GM12878 (cell line): ENCODE results near the gene TMIGD3.

Experiments
- JUND ChIP-seq: IDR thresholded peaks from 2 replicates; pipeline ENCODE4 v1.6.1; 2012; ENCODE audit warnings: low read depth, mild to moderate bottlenecking, low read length, improper control_type of control experiment, moderate library complexity
- KLF5 ChIP-seq: fragments of 450-650 bp; IDR thresholded peaks from 2 replicates; pipeline ENCODE4 v1.6.1; 2014; ENCODE audit warnings: mild to moderate bottlenecking; ENCODE audit not compliant: partially characterized antibody
- MTA2 ChIP-seq: fragments of 450-650 bp; IDR thresholded peaks from 2 replicates; pipeline ENCODE4 v1.6.1; 2016; ENCODE audit warnings: low read depth, mild to moderate bottlenecking, moderate library complexity
- POLR2A ChIP-seq: IDR thresholded peaks from 2 replicates; pipeline ENCODE4 v1.6.1; 2011; ENCODE audit warnings: low read depth, mild to moderate bottlenecking, low read length
- POLR2AphosphoS5 ChIP-seq: IDR thresholded peaks from 2 replicates; pipeline ENCODE4 v1.6.1; 2011; ENCODE audit warnings: mild to moderate bottlenecking, low read length, inconsistent platforms
- ZNF274 ChIP-seq: IDR thresholded peaks from one replicate; pipeline ENCODE4 v1.8.0; 2011; ENCODE audit not compliant: insufficient read length, insufficient read depth
- TF ChIP-seq, protein P1 (sequence below): fragments of 450-650 bp; IDR thresholded peaks from 2 replicates; pipeline ENCODE4 v1.6.1; 2017; ENCODE audit warnings: mild to moderate bottlenecking
- TF ChIP-seq, protein P2 (sequence below), 3 experiments: IDR thresholded peaks in 2 of 3; conservative IDR thresholded peaks in 1 of 3; 2 replicates each; pipeline ENCODE4 v1.5.1; 2011; ENCODE audit warnings: low read depth in 3 of 3, low read length in 3 of 3, mild to moderate bottlenecking in 3 of 3, control low read depth in 2 of 3, moderate library complexity in 2 of 3, inconsistent platforms in 1 of 3, mixed read lengths in 1 of 3; ENCODE audit not compliant: control insufficient read depth in 2 of 3, insufficient read depth in 1 of 3; ENCODE audit errors: extremely low read depth in 1 of 3
- TF ChIP-seq, protein P3 (sequence below): IDR thresholded peaks from 2 replicates; pipeline ENCODE4 v1.6.1; 2011; ENCODE audit warnings: low read depth, mild to moderate bottlenecking, low read length, moderate library complexity, borderline replicate concordance; ENCODE audit errors: extremely low read depth
- TF ChIP-seq, protein P4 (sequence below): fragments of 450-650 bp; IDR thresholded peaks from 2 replicates; pipeline ENCODE4 v1.6.1; 2017; ENCODE audit warnings: mild to moderate bottlenecking, low read depth, inconsistent platforms; ENCODE audit not compliant: poor library complexity, severe bottlenecking

DNA sequence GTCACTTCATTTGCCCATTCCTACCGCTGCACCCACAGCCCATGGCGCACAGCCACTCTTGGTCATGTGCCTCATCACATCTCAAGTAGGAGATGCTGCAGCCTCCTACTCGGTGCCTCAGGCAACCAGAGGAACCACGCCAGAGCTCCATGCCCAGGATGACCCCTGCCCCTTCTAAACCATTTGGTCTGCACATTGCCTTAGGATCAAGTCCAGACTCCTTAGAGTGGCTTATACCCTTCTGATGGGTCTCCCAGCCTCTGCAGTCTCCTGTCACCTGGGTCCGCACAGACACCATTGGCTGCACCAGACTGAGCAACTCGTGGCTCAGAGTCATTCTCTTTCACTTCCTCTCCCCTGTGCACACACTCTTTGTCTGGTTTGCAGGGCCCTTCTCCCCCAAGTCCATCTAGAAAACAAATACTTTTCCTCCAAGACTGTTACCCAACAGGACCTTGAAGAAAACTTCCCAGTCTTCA lies 2.2 kb upstream of the TMIGD3 start:
- TF ChIP-seq ZNF274 (no peak), KLF5 (peak; percentile 34), MTA2 (peak; percentile 60; the same call in 1 of the 2 replicates), JUND (no peak), POLR2AphosphoS5 (0 out of 2 replicates have a peak, but pooled peaks have one; percentile 53), POLR2A (peak; percentile 66)
- TF ChIP-seq, protein P1, sequence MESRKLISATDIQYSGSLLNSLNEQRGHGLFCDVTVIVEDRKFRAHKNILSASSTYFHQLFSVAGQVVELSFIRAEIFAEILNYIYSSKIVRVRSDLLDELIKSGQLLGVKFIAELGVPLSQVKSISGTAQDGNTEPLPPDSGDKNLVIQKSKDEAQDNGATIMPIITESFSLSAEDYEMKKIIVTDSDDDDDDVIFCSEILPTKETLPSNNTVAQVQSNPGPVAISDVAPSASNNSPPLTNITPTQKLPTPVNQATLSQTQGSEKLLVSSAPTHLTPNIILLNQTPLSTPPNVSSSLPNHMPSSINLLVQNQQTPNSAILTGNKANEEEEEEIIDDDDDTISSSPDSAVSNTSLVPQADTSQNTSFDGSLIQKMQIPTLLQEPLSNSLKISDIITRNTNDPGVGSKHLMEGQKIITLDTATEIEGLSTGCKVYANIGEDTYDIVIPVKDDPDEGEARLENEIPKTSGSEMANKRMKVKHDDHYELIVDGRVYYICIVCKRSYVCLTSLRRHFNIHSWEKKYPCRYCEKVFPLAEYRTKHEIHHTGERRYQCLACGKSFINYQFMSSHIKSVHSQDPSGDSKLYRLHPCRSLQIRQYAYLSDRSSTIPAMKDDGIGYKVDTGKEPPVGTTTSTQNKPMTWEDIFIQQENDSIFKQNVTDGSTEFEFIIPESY = no peak
- TF ChIP-seq, protein P2, sequence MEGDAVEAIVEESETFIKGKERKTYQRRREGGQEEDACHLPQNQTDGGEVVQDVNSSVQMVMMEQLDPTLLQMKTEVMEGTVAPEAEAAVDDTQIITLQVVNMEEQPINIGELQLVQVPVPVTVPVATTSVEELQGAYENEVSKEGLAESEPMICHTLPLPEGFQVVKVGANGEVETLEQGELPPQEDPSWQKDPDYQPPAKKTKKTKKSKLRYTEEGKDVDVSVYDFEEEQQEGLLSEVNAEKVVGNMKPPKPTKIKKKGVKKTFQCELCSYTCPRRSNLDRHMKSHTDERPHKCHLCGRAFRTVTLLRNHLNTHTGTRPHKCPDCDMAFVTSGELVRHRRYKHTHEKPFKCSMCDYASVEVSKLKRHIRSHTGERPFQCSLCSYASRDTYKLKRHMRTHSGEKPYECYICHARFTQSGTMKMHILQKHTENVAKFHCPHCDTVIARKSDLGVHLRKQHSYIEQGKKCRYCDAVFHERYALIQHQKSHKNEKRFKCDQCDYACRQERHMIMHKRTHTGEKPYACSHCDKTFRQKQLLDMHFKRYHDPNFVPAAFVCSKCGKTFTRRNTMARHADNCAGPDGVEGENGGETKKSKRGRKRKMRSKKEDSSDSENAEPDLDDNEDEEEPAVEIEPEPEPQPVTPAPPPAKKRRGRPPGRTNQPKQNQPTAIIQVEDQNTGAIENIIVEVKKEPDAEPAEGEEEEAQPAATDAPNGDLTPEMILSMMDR (IDR thresholded peaks at IDR 0.05 in 2 of 3, conservative IDR thresholded peaks at IDR 0.05 in 1 of 3; ENCODE audit: control insufficient read depth in 2 of 3, extremely low read depth in 1 of 3, insufficient read depth in 1 of 3, low read depth in 3 of 3, low read length in 3 of 3) = no peak
- TF ChIP-seq, protein P3, sequence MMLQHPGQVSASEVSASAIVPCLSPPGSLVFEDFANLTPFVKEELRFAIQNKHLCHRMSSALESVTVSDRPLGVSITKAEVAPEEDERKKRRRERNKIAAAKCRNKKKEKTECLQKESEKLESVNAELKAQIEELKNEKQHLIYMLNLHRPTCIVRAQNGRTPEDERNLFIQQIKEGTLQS = no peak
- TF ChIP-seq, protein P4, sequence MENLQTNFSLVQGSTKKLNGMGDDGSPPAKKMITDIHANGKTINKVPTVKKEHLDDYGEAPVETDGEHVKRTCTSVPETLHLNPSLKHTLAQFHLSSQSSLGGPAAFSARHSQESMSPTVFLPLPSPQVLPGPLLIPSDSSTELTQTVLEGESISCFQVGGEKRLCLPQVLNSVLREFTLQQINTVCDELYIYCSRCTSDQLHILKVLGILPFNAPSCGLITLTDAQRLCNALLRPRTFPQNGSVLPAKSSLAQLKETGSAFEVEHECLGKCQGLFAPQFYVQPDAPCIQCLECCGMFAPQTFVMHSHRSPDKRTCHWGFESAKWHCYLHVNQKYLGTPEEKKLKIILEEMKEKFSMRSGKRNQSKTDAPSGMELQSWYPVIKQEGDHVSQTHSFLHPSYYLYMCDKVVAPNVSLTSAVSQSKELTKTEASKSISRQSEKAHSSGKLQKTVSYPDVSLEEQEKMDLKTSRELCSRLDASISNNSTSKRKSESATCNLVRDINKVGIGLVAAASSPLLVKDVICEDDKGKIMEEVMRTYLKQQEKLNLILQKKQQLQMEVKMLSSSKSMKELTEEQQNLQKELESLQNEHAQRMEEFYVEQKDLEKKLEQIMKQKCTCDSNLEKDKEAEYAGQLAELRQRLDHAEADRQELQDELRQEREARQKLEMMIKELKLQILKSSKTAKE = peak; percentile 78
